IPS-18c (cell line): ENCODE measurements around the gene PHF20.
"Not testable (repeated sequence)": the region's sequence is repeated elsewhere in the genome, so short reads cannot be mapped to it uniquely, and the experiment has no call there.

Experiments used
- H3K4me3 ChIP-seq: 2 replicates; pipeline ENCODE4 v1.7.0; 2013; ENCODE audit warnings: low read depth, mild to moderate bottlenecking, low read length, moderate library complexity; ENCODE audit not compliant: insufficient read depth
- H3K9me3 ChIP-seq: one replicate; pipeline ENCODE4 v1.6.1; 2013; ENCODE audit warnings: mild to moderate bottlenecking, low read length, moderate library complexity; ENCODE audit not compliant: control insufficient read depth, insufficient read depth

PHF20 gene

DNA sequence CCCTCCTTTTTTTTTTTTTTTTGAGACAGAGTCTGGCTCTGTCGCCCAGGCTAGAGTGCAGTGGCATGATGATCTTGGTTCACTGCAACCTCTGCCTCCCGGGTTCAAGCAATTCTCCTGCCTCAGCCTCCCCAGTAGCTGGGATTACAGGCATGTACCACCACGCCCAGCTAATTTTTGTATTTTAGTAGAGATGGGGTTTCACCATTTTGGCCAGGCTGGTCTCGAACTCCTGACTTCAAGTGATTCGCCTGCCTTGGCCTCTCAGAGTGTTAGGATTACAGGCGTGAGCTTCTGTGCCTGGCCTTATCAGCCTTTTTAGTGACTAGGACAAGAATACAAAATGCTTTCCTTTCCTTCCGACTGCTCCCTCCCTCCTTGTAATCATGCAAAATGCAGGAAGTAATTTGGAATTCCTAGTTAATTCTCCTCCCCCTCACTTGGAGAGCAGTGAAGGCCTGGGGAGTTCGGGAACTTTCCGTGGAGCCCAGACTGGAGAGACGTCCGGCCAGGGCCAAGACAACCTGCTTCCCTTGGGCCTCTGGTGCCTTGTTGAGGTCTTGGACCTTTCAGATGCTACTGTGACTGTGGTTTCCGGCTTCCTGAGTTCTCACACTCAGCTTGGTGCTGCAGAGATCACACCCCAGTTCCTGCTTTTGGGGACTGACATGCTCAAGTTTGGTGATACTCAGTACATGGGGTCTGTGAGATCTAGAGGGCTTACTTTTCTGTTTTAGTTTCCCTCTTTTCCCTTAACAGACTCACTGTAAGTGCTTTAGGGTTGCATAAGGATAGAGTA, 3.9 kb upstream of the PHF20 start:
- Histone ChIP-seq H3K4me3 (no peak overlapping the region), H3K9me3 (no peaks in the 10 kb centered on the region)

DNA sequence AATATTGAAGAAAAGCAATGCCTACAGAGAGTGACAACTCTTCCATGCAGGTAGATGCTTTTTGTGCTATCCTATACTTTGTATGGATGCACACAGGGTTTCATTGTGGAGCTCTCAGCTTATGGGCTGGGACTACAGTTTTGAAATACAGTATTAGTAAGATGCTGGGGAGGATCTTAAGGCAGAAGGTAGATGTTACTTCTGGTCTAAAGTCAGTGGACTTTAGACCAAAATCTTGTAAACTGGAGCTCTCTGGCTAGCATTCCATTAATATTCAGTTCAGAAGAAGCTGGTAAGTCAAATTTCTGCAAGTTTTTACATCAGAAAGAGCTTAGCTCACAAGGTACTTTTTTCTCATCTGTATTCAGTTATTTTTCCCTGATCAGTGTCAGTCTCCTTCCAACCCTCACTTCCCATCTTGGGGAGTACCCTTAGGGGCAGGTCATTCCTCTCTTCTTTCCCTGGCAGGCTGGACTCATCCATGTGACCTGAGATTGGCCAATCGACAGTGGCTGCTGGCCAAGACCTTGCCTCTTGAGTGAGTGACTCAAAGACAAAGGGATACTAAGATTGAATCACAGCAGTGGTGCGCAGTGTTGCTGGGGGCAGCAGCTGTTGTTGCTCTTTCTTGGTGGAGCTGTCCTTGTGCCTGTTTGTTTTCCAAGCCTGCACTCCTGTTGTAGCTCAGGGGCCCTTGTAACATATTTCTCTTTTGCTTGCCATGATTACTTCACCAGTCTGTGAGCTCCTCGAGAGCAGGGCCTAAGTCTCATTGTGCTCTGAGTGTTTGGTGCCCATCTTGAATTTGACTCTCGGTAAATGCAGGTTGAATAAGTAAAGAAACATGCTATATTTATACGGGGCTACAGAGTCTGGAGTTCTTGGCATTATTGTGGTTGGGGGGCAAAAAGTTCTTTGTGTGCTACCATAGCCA, 2.8 kb upstream of the PHF20 start:
- H3K9me3 ChIP-seq: no peaks in the 10 kb centered on the region
- no peak overlapping the region for H3K4me3 ChIP-seq

DNA sequence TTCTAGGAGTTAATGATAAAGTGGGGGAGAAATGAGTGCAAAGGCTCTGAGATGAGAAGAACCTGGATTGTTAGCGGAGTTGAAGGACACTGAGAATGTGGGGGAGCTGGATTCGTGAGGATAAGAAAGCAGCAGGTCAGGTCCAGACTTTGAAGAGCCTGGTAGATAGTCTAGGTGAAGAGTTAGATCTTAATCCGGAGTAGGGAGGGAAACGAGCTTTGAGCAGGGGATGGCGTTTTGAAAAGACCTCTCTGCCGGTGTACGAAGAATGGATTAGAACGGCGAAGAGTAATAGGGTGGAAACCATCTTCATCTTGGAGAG, 487 bp upstream of the PHF20 start:
- no peak overlapping the region; the same call in 1 of the 2 replicates for H3K4me3 ChIP-seq

GRCh38 chr20:35772563-35773058, 796 bp downstream of the PHF20 start:
- Histone ChIP-seq H3K9me3 (no peaks in the 10 kb centered on the region), H3K4me3 (peak overlapping the region; percentile 63)

More for the DNA sequence above, 487 bp upstream of the PHF20 start:
- H3K9me3 ChIP-seq: no peaks in the 10 kb centered on the region

- Histone ChIP-seq H3K9me3 (no peaks in the 10 kb centered on the region), H3K4me3 (peak overlapping the region; percentile 63)
Measured at GRCh38 chr20:35773154-35773751, 1.4 kb downstream of the PHF20 start.

- H3K9me3 ChIP-seq: no peaks in the 10 kb centered on the region
- no peak overlapping the region for H3K4me3 ChIP-seq
Measured at GRCh38 chr20:35774391-35774790, 2.6 kb downstream of the PHF20 start.

DNA sequence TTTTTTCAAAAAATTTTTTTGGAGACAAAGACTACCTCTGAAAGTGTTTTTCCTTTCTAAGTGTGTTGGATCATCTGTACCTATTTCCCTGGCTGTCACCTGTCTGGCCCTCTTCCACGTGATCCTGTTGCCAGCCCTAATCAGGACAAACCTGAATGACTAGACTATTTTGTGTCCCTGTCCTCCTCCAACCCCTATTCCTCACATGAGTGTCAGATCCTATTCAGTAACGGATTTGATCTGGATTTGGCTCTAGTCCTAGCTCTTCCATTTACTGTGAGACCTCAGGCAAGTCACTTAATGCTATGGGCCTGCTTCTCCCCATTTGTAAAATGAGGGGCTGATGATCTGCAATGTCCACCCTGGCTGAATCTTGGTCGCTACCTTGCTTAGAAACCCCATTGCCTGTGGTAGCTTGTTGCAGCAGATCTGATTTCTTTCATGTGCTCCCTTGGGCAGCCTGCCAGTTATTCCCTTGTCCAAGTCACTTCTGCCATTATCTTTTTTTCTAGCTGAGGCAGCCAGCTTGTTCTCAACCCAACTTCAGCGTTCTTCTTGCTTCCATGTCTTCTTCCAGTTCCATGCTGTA, 4.8 kb downstream of the PHF20 start:
- H3K4me3 ChIP-seq: no peak overlapping the region

GRCh38 chr20:35783811-35784210, 12.0 kb downstream of the PHF20 start:
- not testable (repeated sequence) for H3K9me3 ChIP-seq, H3K4me3 ChIP-seq

More for the DNA sequence above, 4.8 kb downstream of the PHF20 start:
- no peaks in the 10 kb centered on the region for H3K9me3 ChIP-seq

DNA sequence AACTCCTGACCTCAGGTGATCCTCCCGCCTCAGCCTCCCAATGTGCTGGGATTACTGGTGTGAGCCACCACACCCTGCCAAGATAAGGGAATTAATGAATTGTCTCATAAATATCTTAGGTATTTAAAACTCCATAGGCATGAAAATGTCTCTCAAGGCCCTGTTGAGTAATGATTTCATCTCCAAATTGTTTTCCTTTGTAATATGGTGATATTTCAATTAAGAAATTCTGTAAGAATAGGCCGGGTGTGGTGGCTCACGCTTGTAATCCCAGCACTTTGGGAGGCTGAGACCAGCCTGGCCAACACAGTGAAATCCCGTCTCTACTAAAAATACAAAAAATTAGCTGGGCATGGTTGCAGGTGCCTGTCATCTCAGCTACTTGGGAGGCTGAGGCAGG, 13.7 kb downstream of the PHF20 start:
- H3K4me3 ChIP-seq, H3K9me3 ChIP-seq: not testable (repeated sequence)

GRCh38 chr20:35788796-35789195, 17.0 kb downstream of the PHF20 start:
- no peaks in the 10 kb centered on the region for H3K9me3 ChIP-seq
- H3K4me3 ChIP-seq: no peak overlapping the region

DNA sequence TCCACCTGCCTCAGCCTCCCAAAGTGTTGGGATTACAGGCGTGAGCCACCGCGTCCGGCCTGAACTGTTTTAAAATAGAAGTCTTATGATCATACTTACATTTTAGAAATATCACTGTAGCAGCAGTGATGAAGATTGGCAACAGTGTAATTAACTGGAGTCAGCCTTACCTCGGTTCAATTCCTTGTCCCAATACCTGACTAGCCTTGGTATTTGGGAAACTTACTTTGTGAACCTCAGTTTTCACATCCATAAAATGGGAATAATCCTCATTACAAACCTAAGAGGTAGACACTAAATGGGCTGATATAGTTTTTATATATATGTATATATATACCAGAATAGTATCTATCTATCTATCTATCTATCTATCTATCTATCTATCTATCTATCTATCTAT, 19.3 kb downstream of the PHF20 start:
- Histone ChIP-seq H3K9me3 (no peaks in the 10 kb centered on the region), H3K4me3 (no peak overlapping the region)

- H3K4me3 ChIP-seq: no peak overlapping the region
- no peaks in the 10 kb centered on the region for H3K9me3 ChIP-seq
Measured at GRCh38 chr20:35791821-35792220, 20.0 kb downstream of the PHF20 start.

- Histone ChIP-seq H3K4me3 (no peak overlapping the region), H3K9me3 (no peaks in the 10 kb centered on the region)
Measured at GRCh38 chr20:35792740-35793139, 20.9 kb downstream of the PHF20 start.

DNA sequence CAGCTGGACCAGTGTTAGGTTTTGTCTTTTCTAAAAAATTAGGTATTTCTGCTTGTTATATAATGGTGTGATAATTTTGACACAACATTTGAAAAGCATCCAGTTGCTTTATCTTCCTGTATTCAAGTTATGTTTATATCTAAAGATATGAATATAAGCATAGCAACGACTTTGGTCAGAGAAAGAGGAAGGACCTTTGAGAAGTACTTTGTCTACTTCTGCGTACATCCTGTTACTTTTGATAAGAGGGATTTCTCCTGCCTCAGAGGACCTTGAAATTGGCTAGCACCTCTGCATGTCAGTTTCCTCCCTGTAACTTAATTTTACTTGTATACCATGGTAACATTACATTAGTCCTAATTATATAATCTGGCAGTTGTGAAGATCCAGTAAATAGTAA, 24.8 kb downstream of the PHF20 start:
- H3K4me3 ChIP-seq: no peak overlapping the region
- H3K9me3 ChIP-seq: no peaks in the 10 kb centered on the region

GRCh38 chr20:35801865-35802264, 30.1 kb downstream of the PHF20 start:
- Histone ChIP-seq H3K4me3 (no peak overlapping the region), H3K9me3 (no peaks in the 10 kb centered on the region)

GRCh38 chr20:35806075-35806474, 34.3 kb downstream of the PHF20 start:
- Histone ChIP-seq H3K4me3 (no peak overlapping the region), H3K9me3 (no peaks in the 10 kb centered on the region)

GRCh38 chr20:35807877-35808276, 36.1 kb downstream of the PHF20 start:
- H3K9me3 ChIP-seq: no peaks in the 10 kb centered on the region
- H3K4me3 ChIP-seq: no peak overlapping the region
